ENCODE data around the gene CD22. TPM values are rescaled to one million over a fixed set of nuclear protein-coding genes. Genes with fewer than 3 reads are reported as not detected.

The CD22 gene
- total and polyA plus RNA-seq, 2 of the 8 experiments (the other 6 are each of a cell fraction or from before 2014, with no cell fraction given), result 0.06 to 0.60 TPM

DNA sequence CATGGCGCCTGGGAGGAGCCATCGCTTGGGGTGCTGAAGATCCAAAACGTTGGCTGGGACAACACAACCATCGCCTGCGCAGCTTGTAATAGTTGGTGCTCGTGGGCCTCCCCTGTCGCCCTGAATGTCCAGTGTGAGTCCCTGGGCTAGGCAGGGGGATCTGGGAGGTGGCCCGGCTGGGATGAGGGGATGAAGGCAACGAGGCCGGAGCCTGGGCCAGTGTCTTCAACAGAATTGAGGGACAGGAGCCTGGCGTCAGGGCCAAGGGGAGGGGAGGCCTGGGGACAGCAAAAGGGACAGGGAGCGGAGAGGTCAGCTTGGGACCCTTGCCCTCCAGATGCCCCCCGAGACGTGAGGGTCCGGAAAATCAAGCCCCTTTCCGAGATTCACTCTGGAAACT lies 12.0 kb downstream of the CD22 start:
- H3K4me2 ChIP-seq (ENCODE audit: insufficient read depth in 1 of 2, low read depth in 2 of 2, low read length in 2 of 2), result no peak overlapping the region
- H4K5ac ChIP-seq (ENCODE audit: insufficient read length, low read depth, low read length), result no peak overlapping the region
- no peak overlapping the region for H2BK12ac ChIP-seq (ENCODE audit: low read depth, low read length)
- no peak for FAIRE-seq
- no peak overlapping the region for H2BK20ac ChIP-seq (ENCODE audit: low read length)
- H3K23ac ChIP-seq (ENCODE audit: insufficient read length), result no peak overlapping the region
- H2AK5ac ChIP-seq (ENCODE audit: low read depth, low read length), result no peak overlapping the region
- no peaks in the 10 kb centered on the region for H3K4me1 ChIP-seq (replicated peaks in 1 of 4; ENCODE audit: control insufficient read depth in 3 of 4, insufficient read depth in 4 of 4, low read length in 3 of 4)
- H3K18ac ChIP-seq (ENCODE audit: extremely low read depth, low read length), result no peak overlapping the region
- no peaks in the 10 kb centered on the region for H3K79me1 ChIP-seq (ENCODE audit: low read depth, low read length)
- no peak overlapping the region for H4K8ac ChIP-seq (ENCODE audit: extremely low read depth, insufficient read depth, low read length)
- H3K4me3 ChIP-seq (ENCODE audit: extremely low read depth in 1 of 4, insufficient read depth in 2 of 4, low read depth in 3 of 4, low read length in 4 of 4), result no peak overlapping the region
- no peak overlapping the region for H3K56ac ChIP-seq (replicated peaks; ENCODE audit: insufficient read length, low read depth, low read length)
- H3K4ac ChIP-seq (replicated peaks; ENCODE audit: insufficient read length, low read depth, low read length), result no peak overlapping the region
- H3K9me3 ChIP-seq (ENCODE audit: insufficient read depth in 2 of 2, low read depth in 1 of 2, low read length in 1 of 2), result no peaks in the 10 kb centered on the region
- H2BK120ac ChIP-seq (replicated peaks; ENCODE audit: low read depth, low read length), result no peak overlapping the region
- no peak overlapping the region for H2AFZ ChIP-seq (ENCODE audit: low read length)
- no peak overlapping the region for H2BK5ac ChIP-seq (ENCODE audit: low read depth, low read length)
- ChIA-PET POLR2A (ENCODE audit: partially characterized antibody) (no interaction called here), CTCF (ENCODE audit: partially characterized antibody) (interaction anchor here (1.7 kb wide), 1 partner anchor 10 kb away, joined by 7 read pairs; no protein-coding TSS in a partner anchor)
- H3K23me2 ChIP-seq (ENCODE audit: low read depth, low read length), result no peaks in the 10 kb centered on the region
- H4K91ac ChIP-seq (replicated peaks; ENCODE audit: insufficient read length, low read length), result no peak overlapping the region
- H3K79me2 ChIP-seq (ENCODE audit: control insufficient read depth in 1 of 2, insufficient read depth in 2 of 2, low read length in 2 of 2), result no peaks in the 10 kb centered on the region
- H3K27ac ChIP-seq (ENCODE audit: low read depth, low read length), result no peak overlapping the region
- DNase-seq (ENCODE audit: low read depth in 1 of 2, low spot score in 2 of 2), result no peak
- WGBS, 2 experiments (ENCODE audit: extremely low coverage in 1 of 2, insufficient coverage in 1 of 2, insufficient read length in 1 of 2, insufficient replicate concordance in 2 of 2, low coverage in 1 of 2, low lambda C conversion rate in 2 of 2, missing lambda C conversion rate in 1 of 2), result 83% methylated on average over 14 of the region's 16 CpGs; no CpG with 5 or more reads in 1 of the 2 experiments
- no peak overlapping the region for H2BK15ac ChIP-seq (ENCODE audit: low read length)
- H3K36me3 ChIP-seq (ENCODE audit: control insufficient read depth in 2 of 4, insufficient read depth in 4 of 4, low read length in 3 of 4), result no peaks in the 10 kb centered on the region
- no peak overlapping the region for H3K14ac ChIP-seq (ENCODE audit: insufficient read length)
- H3K9ac ChIP-seq (replicated peaks in 1 of 4; ENCODE audit: extremely low read depth in 1 of 4, low read depth in 3 of 4, low read length in 3 of 4), result no peak overlapping the region
- H4K20me1 ChIP-seq (replicated peaks in 1 of 2; ENCODE audit: control insufficient read depth in 1 of 2, insufficient read depth in 2 of 2, low read length in 2 of 2), result no peaks in the 10 kb centered on the region
- no peaks in the 10 kb centered on the region for H3K27me3 ChIP-seq (replicated peaks in 1 of 4; ENCODE audit: control insufficient read depth in 3 of 4, extremely low read depth in 1 of 4, insufficient read depth in 3 of 4, low read length in 3 of 4)
- TF ChIP-seq, protein P1, sequence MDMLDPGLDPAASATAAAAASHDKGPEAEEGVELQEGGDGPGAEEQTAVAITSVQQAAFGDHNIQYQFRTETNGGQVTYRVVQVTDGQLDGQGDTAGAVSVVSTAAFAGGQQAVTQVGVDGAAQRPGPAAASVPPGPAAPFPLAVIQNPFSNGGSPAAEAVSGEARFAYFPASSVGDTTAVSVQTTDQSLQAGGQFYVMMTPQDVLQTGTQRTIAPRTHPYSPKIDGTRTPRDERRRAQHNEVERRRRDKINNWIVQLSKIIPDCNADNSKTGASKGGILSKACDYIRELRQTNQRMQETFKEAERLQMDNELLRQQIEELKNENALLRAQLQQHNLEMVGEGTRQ (IDR thresholded peaks at IDR 0.05; ENCODE audit: low read length), result no peak
- TF ChIP-seq RBBP5 (IDR thresholded peaks at IDR 0.05; ENCODE audit: borderline replicate concordance, low read depth, low read length) (no peak), KDM4A (IDR thresholded peaks at IDR 0.05; ENCODE audit: low read depth, low read length, severe bottlenecking) (no peak), SIN3A (conservative IDR thresholded peaks at IDR 0.05 in 1 of 2, IDR thresholded peaks at IDR 0.05 in 1 of 2; ENCODE audit: low read depth in 1 of 2, low read length in 2 of 2) (no peak), GABPA (IDR thresholded peaks at IDR 0.05; ENCODE audit: borderline replicate concordance, insufficient read depth, low read length) (no peak), MAFK (IDR thresholded peaks at IDR 0.05; ENCODE audit: low read depth, low read length) (no peak), CBX8 (IDR thresholded peaks at IDR 0.05; ENCODE audit: borderline replicate concordance, low read depth, low read length) (no peak), RNF2 (IDR thresholded peaks at IDR 0.05; ENCODE audit: borderline replicate concordance, low read depth, low read length, missing control alignments, poor library complexity, severe bottlenecking) (no peak), POU5F1 (IDR thresholded peaks at IDR 0.05; ENCODE audit: low read depth, low read length) (no peak), ASH2L (IDR thresholded peaks at IDR 0.05; ENCODE audit: low read length) (no peak), RFX5 (IDR thresholded peaks at IDR 0.05; ENCODE audit: borderline replicate concordance, low read depth, low read length) (no peak), CHD2 (IDR thresholded peaks at IDR 0.05; ENCODE audit: low read length) (no peak)

Measured in H1 (cell line).